Chondrocyte (in vitro differentiated cells): ENCODE results near the gene LPP. TPM values are rescaled to one million over a fixed set of nuclear protein-coding genes. Genes with fewer than 3 reads are reported as not detected.

Experiments
- DNase-seq: peaks from one replicate; pipeline ENCODE4 v3.0.0; 2021; ENCODE audit warnings: mixed read lengths, low spot score
- H3K27ac Mint-ChIP-seq: one replicate; pipeline ENCODE4 v1.8.0; 2021; ENCODE audit warnings: mild to moderate bottlenecking, moderate library complexity, mixed read lengths; ENCODE audit not compliant: unreplicated experiment
- H3K27me3 Mint-ChIP-seq: 2 replicates; pipeline ENCODE4 v1.8.0; 2021; ENCODE audit warnings: low read depth, mixed read lengths
- H3K36me3 Mint-ChIP-seq: 2 replicates; pipeline ENCODE4 v1.8.0; 2021; ENCODE audit warnings: low read depth, mixed read lengths
- H3K4me1 Mint-ChIP-seq: 2 replicates; pipeline ENCODE4 v1.8.0; 2021; ENCODE audit warnings: low read depth, mild to moderate bottlenecking, mixed read lengths
- H3K4me3 Mint-ChIP-seq: one replicate; pipeline ENCODE4 v1.8.0; 2021; ENCODE audit warnings: mild to moderate bottlenecking, moderate library complexity, mixed read lengths; ENCODE audit not compliant: unreplicated experiment
- H3K9me3 Mint-ChIP-seq: 2 replicates; pipeline ENCODE4 v1.8.0; 2021; ENCODE audit warnings: low read depth, mixed read lengths
- CTCF ChIP-seq: fragments of 200-600 bp; sonication (generic); IDR thresholded peaks from 2 replicates; pipeline ENCODE4 v1.5.0; 2021; ENCODE audit warnings: antibody characterized with exemption, mild to moderate bottlenecking, moderate library complexity
- total RNA-seq: library from RNA; stranded (reverse); gene quantifications from 3 replicates; pipeline ENCODE4 v1.2.1, GENCODE V29; 2021

LPP gene
- total RNA-seq, 1 donor from 2014 or later = 295 TPM

DNA sequence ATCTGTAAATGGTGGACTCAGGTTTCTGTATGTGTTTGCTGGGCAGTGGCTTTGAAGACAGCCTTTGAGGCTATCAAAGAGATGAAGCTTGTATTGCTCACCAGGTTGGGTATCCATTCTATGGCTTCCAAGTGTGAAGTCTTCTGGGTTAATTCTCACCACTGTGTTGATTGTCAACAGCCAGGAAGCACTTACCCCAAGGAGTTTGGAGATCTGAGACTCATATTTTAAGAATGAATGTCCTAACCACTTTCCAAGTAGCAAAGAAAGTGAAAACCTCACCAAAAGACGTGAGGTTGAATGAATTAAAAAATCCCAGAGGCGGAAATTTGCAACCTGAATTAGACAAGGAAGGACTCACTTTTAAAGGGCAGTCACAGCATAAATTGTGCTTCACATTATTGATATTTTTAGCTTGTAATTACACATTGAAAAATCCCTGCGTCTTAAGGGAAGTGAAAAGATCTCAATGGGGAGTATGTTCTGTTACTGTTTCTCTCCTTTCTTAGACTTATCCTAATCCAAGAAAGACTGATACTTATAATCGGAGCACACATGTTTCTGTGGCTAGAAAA, 713.8 kb downstream of the LPP start:
- Mint-ChIP-seq H3K27me3 (no peaks in the 10 kb centered on the region), H3K36me3 (peaks cover 19% of the 10 kb centered on the region), H3K9me3 (no peaks in the 10 kb centered on the region), H3K4me3 (no peak overlapping the region), H3K27ac (no peak overlapping the region), H3K4me1 (peaks cover 15% of the 10 kb centered on the region)
- no peak for TF ChIP-seq CTCF
- DNase-seq = no peak

- Mint-ChIP-seq H3K27ac (peak overlapping the region; percentile 14), H3K4me3 (no peak overlapping the region), H3K4me1 (peaks cover 10% of the 10 kb centered on the region), H3K36me3 (peaks cover 23% of the 10 kb centered on the region), H3K27me3 (no peaks in the 10 kb centered on the region), H3K9me3 (no peaks in the 10 kb centered on the region)
- DNase-seq = no peak
- no peak for TF ChIP-seq CTCF
These were observed 714.8 kb downstream of the LPP start for GRCh38 chr3:188868803-188869202.

DNA sequence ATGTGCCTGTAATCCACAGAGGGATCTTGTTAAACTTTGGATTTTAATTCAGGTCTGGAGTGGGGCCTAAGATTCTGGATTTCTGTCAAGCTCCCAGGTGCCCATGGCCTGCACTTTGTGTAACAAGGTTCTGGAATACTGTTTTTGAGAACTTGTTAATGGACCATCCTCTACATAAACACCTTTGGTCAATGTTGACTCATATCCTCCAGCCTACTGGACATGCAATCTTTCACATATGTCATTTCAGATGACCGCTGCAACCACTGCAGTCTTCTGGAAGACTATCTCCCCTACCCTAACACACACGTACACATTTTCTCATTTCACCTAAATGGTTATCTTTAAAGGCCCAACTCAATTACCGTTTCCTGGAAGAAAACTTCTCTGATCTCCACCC, 715.7 kb downstream of the LPP start:
- DNase-seq = no peak
- Mint-ChIP-seq H3K27ac (no peak overlapping the region), H3K4me1 (peaks cover 2% of the 10 kb centered on the region), H3K4me3 (no peak overlapping the region), H3K27me3 (no peaks in the 10 kb centered on the region), H3K36me3 (peaks cover 28% of the 10 kb centered on the region), H3K9me3 (no peaks in the 10 kb centered on the region)
- TF ChIP-seq CTCF = no peak

GRCh38 chr3:188870431-188870830, 716.5 kb downstream of the LPP start:
- H3K27ac Mint-ChIP-seq = no peak overlapping the region
- no peak overlapping the region for H3K4me3 Mint-ChIP-seq
- peaks cover 34% of the 10 kb centered on the region for H3K36me3 Mint-ChIP-seq
- H3K27me3 Mint-ChIP-seq = no peaks in the 10 kb centered on the region
- no peak for DNase-seq
- TF ChIP-seq CTCF = no peak
- H3K9me3 Mint-ChIP-seq = no peaks in the 10 kb centered on the region
- H3K4me1 Mint-ChIP-seq = no peaks in the 10 kb centered on the region

- H3K27me3 Mint-ChIP-seq = no peaks in the 10 kb centered on the region
- H3K36me3 Mint-ChIP-seq = peaks cover 21% of the 10 kb centered on the region
- TF ChIP-seq CTCF = no peak
- H3K9me3 Mint-ChIP-seq = no peaks in the 10 kb centered on the region
- DNase-seq = no peak
- H3K27ac Mint-ChIP-seq = no peak overlapping the region
- H3K4me3 Mint-ChIP-seq = no peak overlapping the region
- H3K4me1 Mint-ChIP-seq = no peaks in the 10 kb centered on the region
These were observed 720.6 kb downstream of the LPP start for GRCh38 chr3:188874576-188874975.
